Body of pancreas (tissue), 4 donors: ENCODE results near the gene GPR89B.
"Not testable (repeated sequence)": the region's sequence is repeated elsewhere in the genome, so short reads cannot be mapped to it uniquely, and the experiment has no call there.

Source experiments
- CTCF ChIP-seq, 7 experiments: fragments of 450-650 bp in 4 of 7; fragments of 200-600 bp in 3 of 7; sonication (generic) in 3 of 7; IDR thresholded peaks; one replicate each; pipeline ENCODE4 v1.5.1; 2016 to 2019; ENCODE audit warnings: antibody characterized with exemption in 7 of 7
- POLR2A ChIP-seq, 3 donors: fragments of 450-650 bp; IDR thresholded peaks; one replicate each; pipeline ENCODE4 v1.6.1; 2016; ENCODE audit warnings: antibody characterized with exemption in 3 of 3, mild to moderate bottlenecking in 2 of 3

DNA sequence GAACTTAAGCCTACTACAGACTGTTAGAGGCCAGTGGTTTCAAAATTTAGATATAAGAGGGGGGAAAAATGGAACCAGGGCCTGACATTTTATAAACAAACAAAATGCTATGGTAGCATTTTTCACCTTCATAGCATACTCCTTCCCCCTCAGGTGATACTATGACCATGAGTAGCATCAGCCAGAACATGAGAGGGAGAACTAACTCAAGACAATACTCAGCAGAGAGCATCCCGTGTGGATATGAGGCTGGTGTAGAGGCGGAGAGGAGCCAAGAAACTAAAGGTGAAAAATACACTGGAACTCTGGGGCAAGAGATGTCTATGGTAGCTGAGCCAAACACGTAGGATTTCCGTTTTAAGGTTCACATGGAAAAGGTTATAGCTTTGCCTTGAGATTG, 64.7 kb downstream of the GPR89B start:
- not testable (repeated sequence) for TF ChIP-seq CTCF, POLR2A (IDR thresholded peaks at IDR 0.05)
